Renal cortex interstitium (tissue), 11 donors: Measurements from ENCODE around the gene EEF2K. TPM values are rescaled to one million over a fixed set of nuclear protein-coding genes. Genes with fewer than 3 reads are reported as not detected.

Source experiments
- DNase-seq, 11 donors: peaks; one replicate each; pipeline ENCODE4 v3.0.0-alpha.2; 2013; ENCODE audit warnings: low read depth in 9 of 11, low spot score in 4 of 11; ENCODE audit errors: extremely low read depth in 1 of 11
- polyA plus RNA-seq, 3 donors: library from polyadenylated mRNA; unstranded; fragments of 120-200 nt; gene quantifications; one replicate each; pipeline ENCODE4 v1.2.1, GENCODE V29; 2013; ENCODE audit not compliant: insufficient read length in 3 of 3

EEF2K gene
- polyA plus RNA-seq, 3 donors = 12.6 to 18.0 (median 12.7) TPM

GRCh38 chr16:22229889-22230288, 23.8 kb downstream of the EEF2K start:
- no peak for DNase-seq

GRCh38 chr16:22232277-22233036, 26.4 kb downstream of the EEF2K start:
- DNase-seq = no peak

GRCh38 chr16:22233037-22233372, 26.9 kb downstream of the EEF2K start:
- no peak for DNase-seq

DNA sequence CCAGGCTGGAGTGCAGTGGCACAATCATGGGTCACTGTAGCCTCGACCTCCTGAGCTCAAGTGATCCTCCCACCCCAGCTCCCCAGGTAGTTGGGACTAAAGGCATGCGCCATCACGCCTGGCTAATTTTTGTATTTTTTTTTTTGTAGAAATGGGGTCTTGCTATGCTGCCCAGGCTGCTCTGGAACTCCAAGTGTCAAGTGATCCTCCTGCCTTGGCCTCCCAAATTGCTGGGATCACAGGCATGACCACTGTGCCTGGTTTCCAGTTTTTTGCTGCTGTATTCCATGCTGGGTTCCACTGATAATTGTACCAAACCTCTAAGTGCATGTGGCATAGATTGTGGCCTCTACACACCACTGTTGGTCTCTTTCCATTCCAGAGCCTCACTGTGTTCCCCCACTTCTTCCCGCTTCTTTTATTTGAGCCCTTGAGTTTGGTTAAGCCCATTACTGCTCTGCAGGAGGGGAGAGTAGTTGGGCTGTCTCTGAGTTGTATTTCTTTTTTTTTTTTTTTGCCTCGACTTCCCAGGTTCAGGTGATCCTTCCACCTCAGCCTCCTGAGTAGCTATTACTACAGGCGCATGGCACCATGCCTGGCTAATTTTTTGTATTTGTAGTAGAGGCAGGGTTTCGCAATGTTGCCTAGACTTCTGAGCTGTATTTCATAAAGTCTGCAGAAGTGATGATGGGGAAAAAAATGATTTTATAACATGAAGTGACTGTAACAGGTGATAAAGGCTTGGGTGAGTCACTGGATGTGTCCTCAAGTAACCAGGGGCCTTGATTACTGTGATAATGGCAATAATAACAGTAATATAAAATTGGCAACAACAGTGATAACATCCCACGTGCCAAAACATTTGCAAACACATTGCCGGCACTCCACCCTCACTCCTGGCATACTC, 30.0 kb downstream of the EEF2K start:
- DNase-seq = no peak

DNA sequence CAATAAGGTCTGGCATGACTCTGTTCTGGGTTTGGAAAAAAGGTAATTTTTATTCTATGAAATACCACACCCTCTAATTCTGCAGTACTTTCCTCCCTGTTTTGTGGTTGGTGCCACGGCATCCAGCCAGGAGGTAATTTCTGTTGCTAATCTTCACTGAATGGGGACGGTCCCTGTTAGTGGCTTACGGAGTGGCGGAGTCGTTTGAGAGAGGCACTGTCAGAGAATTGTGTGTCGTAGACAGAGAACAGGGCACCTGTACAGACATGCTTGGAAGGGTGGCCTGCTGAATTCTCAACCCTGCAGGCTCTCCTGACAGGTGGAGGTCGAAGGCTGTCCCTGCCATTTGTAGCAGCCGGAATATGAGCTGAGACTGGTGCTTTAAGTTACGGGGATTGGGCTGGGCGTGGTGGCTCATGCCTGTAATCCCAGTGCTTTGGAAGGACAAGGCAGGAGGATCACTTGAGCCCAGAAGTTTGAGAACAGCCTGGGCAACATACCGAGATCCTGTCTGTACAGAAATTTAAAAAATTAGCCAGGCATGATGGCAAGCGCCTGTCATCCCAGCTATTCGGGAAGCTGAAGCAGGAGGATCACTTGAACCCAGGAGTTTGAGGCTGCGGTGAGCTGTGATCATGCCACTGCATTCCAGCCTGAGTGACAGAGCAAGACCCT, 33.2 kb downstream of the EEF2K start:
- no peak for DNase-seq

- DNase-seq = no peak
Observed at GRCh38 chr16:22240023-22240710, 34.1 kb downstream of the EEF2K start.

DNA sequence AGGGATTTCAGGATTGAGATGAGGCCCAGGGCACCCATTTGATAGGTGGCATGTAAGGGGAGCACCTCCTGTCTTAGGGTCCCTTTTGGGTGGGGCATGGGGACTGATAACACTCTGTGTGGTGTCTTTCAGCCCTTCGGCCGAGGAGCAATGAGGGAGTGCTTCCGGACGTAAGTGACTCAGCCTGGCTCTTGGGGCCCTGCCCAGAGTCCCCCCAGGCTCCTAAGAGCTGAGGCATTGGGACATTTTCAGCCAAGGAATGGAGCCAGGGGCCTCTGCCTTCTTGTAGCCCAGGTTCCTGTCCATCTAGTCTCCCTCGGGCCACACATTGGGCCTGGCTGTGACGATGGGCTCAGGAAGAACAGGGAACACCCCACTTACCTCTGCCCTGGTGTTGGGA, 44.4 kb downstream of the EEF2K start:
- no peak for DNase-seq

- DNase-seq = no peak
Observed at GRCh38 chr16:22252317-22252716, 46.2 kb downstream of the EEF2K start.

- DNase-seq = no peak
Observed at GRCh38 chr16:22253272-22253671, 47.2 kb downstream of the EEF2K start.

- DNase-seq = no peak
Observed at GRCh38 chr16:22255335-22255734, 49.3 kb downstream of the EEF2K start.

- DNase-seq = no peak
Observed at GRCh38 chr16:22257440-22257839, 51.4 kb downstream of the EEF2K start.

GRCh38 chr16:22260490-22260889, 54.4 kb downstream of the EEF2K start:
- no peak for DNase-seq

GRCh38 chr16:22262460-22262859, 56.4 kb downstream of the EEF2K start:
- DNase-seq = no peak

- DNase-seq = no peak
Observed at GRCh38 chr16:22264786-22265185, 58.7 kb downstream of the EEF2K start.

DNA sequence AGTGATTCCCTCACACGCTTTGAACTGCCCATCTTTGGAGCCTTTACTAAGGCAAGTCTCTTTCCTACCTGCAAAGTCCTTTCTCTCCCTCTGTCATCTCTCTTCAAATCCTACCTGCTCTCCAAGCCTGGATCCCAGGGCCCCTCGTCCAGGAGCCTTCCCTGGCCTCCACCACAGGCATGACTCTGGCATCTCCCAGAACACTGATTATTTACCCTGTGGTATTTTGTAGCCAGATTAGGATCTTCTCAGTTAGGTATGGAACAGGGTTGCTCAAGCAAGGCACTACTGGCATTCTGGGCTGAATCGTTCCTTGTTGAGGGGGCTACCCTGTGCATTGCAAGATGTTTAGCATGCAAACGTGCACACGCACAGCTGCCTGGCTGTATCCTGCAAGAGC, 59.3 kb downstream of the EEF2K start:
- no peak for DNase-seq

DNA sequence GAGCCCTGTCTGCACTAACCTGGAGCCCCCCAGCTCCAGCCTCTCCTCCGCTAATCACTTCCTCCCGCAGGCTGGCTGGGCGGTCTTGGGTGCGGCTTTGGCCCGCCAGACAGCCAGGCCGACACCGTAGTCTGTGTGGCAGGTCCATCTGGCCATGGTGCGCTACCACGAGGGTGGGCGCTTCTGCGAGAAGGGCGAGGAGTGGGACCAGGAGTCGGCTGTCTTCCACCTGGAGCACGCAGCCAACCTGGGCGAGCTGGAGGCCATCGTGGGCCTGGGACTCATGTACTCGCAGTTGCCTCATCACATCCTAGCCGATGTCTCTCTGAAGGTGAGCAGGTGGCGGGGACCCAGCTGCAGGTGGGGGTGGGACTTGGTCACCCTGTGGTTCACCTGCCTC, 60.5 kb downstream of the EEF2K start:
- no peak for DNase-seq

DNA sequence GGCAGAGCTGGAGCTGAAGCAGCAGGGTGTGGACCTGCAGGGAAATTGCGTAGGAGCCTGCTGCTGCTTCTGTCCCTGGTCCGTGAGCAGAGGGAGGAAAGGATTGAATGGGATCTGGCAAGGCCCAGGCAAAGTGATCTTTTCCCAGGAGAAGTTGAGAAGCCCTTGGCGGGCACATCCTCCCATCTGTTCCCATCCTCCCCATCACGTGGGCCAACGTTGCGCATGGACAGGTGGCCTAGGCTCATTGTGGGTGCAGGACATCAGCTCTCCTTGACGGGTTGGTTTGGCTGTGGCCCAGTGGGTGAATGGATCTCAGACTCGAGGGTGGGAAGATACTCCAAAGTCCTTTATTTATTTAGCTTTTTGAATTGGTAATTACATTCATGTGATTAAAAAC, 61.7 kb downstream of the EEF2K start:
- DNase-seq = no peak

GRCh38 chr16:22270525-22270924, 64.4 kb downstream of the EEF2K start:
- no peak for DNase-seq

- no peak for DNase-seq
Observed at GRCh38 chr16:22272870-22273650, 67.0 kb downstream of the EEF2K start.
